Thyroid gland (tissue), 4 donors: ENCODE data around the gene SAXO1.

Source experiments
- CTCF ChIP-seq, 6 experiments: fragments of 200-600 bp in 3 of 6; fragments of 450-650 bp in 3 of 6; sonication (generic) in 3 of 6; IDR thresholded peaks; one replicate each; pipeline ENCODE4 v1.5.1; 2016 to 2019; ENCODE audit warnings: antibody characterized with exemption in 6 of 6, mild to moderate bottlenecking in 2 of 6, inconsistent platforms in 1 of 6, moderate library complexity in 1 of 6
- POLR2A ChIP-seq, 2 donors: fragments of 450-650 bp; IDR thresholded peaks; one replicate each; pipeline ENCODE4 v1.6.1; 2017; ENCODE audit warnings: antibody characterized with exemption in 2 of 2, mild to moderate bottlenecking in 2 of 2, moderate library complexity in 1 of 2

- TF ChIP-seq CTCF (IDR thresholded peaks at IDR 0.05), result no peak
- TF ChIP-seq POLR2A (IDR thresholded peaks at IDR 0.05), result no peak
Measured at GRCh38 chr9:18969128-18969527, 63.9 kb downstream of the SAXO1 start.
